Skeletal muscle tissue (tissue), 4 donors: ENCODE data around the gene KCNMA1. TPM values are rescaled to one million over a fixed set of nuclear protein-coding genes. Genes with fewer than 3 reads are reported as not detected.

Source experiments
- H3K27ac ChIP-seq: one replicate; pipeline ENCODE4 v1.7.0; 2013; ENCODE audit warnings: mild to moderate bottlenecking, low read depth, low read length, inconsistent platforms
- H3K27me3 ChIP-seq, 3 donors: one replicate each; pipeline ENCODE4 v1.7.0; 2013; ENCODE audit warnings: low read length in 3 of 3; ENCODE audit not compliant: control insufficient read depth in 3 of 3, insufficient read depth in 3 of 3
- H3K36me3 ChIP-seq, 3 donors: one replicate each; pipeline ENCODE4 v1.7.0; 2013; ENCODE audit warnings: low read length in 3 of 3; ENCODE audit not compliant: control insufficient read depth in 3 of 3, insufficient read depth in 3 of 3
- H3K4me1 ChIP-seq, 3 donors: one replicate each; pipeline ENCODE4 v1.7.0; 2013; ENCODE audit warnings: low read length in 3 of 3, mild to moderate bottlenecking in 3 of 3; ENCODE audit not compliant: control insufficient read depth in 3 of 3, insufficient read depth in 3 of 3
- H3K4me3 ChIP-seq, 3 donors: one replicate each; pipeline ENCODE4 v1.7.0; 2013; ENCODE audit warnings: low read length in 3 of 3
- H3K9ac ChIP-seq, 3 donors: one replicate each; pipeline ENCODE4 v1.7.0; 2013; ENCODE audit warnings: low read length in 3 of 3, mild to moderate bottlenecking in 3 of 3, moderate library complexity in 2 of 3, low read depth in 1 of 3
- H3K9me3 ChIP-seq, 3 donors: one replicate each; pipeline ENCODE4 v1.7.0; 2013; ENCODE audit warnings: low read length in 3 of 3; ENCODE audit not compliant: control insufficient read depth in 3 of 3
- total RNA-seq: library from RNA; depleted of rRNA; stranded (reverse); fragments of >200 nt; gene quantifications from one replicate; pipeline ENCODE4 v1.2.3, GENCODE V29; 2014
- donor health status: Osteomylitis.

Gene KCNMA1
- total RNA-seq, 1 donor from 2014 or later: 18.8 TPM

DNA sequence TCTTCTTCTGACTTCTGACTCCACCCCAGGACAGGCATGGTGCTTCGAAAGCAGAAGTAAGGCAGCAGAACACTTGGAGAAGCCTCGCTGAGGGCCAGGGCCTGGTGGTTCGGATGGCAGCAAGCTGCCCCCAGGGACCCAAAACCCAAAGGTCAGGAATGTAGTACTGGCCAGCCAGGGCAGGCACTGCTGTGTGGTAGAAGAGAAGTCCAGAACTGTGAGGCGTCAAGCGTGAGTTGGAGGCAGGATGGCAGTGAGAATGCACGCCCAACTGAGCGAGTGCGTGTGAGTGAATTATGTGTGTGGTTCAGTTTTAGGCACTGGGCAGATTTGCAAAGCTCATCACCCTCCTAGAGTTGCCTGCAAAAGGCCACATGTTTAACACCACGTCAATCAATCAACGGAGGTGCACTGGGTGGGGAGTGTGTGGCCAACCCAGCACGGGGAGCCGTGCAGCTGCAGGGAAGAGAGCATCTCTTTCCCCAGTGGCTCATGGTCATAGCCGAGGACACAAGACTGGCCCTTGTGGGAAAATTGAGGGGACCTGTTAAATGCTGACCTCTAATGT, 144.3 kb downstream of the KCNMA1 start:
- no peaks in the 10 kb centered on the region for H3K36me3 ChIP-seq
- peak overlapping the region in 1 of 3 donors; percentile 34 for H3K4me3 ChIP-seq
- H3K9ac ChIP-seq: peak overlapping the region in 1 of 3 donors; percentile 57
- no peaks in the 10 kb centered on the region for H3K9me3 ChIP-seq
- peak overlapping the region; percentile 50 for H3K27ac ChIP-seq
- H3K4me1 ChIP-seq: peaks cover 47 to 83% (median 63%) of the 10 kb centered on the region in 3 donors
- no peaks in the 10 kb centered on the region for H3K27me3 ChIP-seq

DNA sequence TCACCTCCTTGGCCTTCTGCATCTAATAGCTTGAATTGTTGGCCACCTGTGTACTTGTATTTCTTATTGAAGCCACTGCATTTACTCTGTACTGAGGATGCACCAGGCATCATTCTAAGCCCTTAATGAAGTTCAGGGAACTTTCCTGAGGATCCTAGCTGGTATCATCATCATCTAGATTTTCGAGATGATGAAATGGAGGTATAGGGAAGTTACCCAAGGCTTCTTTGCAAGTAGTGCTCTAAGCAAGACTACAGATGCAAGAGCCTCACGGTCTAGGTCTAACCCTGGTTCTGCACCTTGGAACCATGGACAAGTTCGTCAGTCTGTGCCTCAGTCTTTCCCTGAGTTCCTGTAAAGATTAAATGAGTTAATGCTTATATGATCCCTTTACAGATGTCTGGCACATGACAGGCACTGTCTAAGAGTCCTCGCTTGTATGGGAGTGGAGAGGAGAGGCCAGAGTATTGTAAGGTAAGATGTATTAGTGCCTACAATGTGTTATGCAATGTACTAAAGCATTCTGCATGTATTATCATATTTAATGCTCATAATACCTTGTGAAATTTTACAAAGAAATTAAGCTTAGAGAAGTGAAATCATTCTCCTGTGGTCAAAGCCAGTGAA, 145.1 kb downstream of the KCNMA1 start:
- H3K9ac ChIP-seq: peak overlapping the region in 1 of 3 donors; percentile 33
- peak overlapping the region; percentile 94 for H3K27ac ChIP-seq
- H3K36me3 ChIP-seq: no peaks in the 10 kb centered on the region
- H3K4me1 ChIP-seq: peaks cover 39 to 74% (median 58%) of the 10 kb centered on the region in 3 donors
- no peaks in the 10 kb centered on the region for H3K27me3 ChIP-seq
- H3K9me3 ChIP-seq: no peaks in the 10 kb centered on the region
- peak overlapping the region in 2 of 3 donors; percentile 35 to 59 for H3K4me3 ChIP-seq

DNA sequence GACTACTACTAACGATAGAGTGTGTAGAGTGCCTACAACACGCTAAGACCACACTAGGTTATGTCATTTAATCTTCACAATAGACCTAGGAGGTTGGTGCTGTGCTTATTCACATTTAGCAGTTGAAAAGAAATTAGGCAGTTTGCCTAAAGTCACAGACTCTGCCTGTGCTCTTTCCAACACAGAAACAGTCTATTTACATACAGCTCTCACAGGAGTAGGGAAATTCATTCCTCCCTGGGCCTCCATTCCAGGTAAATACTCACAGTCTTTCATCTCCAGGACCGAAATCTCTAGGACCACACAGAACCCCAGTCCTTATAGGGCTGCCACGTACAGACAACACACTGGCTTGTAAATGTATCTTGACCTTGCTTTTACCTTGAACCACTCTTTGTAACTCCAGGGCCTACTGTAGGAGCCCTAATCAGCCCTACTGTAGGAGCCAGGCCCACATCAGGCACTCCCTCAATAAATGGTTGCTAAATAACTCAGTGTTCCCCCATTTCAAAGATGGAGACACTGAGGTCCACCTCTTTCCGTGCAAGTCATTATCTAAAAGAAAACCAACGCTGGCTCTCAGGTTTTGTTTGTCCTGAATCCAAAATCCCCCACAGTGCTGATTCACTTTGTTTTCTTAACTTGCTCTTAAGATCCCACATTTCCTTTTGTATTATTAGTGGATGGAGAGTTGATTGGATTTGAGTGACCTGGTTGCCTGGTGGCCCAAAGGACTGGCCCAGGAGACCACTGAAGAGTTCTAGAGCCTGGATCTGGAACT, 146.9 kb downstream of the KCNMA1 start:
- peaks cover 39 to 71% (median 56%) of the 10 kb centered on the region in 3 donors for H3K4me1 ChIP-seq
- peak overlapping the region in 2 of 3 donors; percentile 22 to 49 for H3K4me3 ChIP-seq
- H3K27me3 ChIP-seq: no peaks in the 10 kb centered on the region
- no peaks in the 10 kb centered on the region for H3K9me3 ChIP-seq
- H3K27ac ChIP-seq: peak overlapping the region; percentile 94
- H3K9ac ChIP-seq: no peak overlapping the region
- no peaks in the 10 kb centered on the region for H3K36me3 ChIP-seq

DNA sequence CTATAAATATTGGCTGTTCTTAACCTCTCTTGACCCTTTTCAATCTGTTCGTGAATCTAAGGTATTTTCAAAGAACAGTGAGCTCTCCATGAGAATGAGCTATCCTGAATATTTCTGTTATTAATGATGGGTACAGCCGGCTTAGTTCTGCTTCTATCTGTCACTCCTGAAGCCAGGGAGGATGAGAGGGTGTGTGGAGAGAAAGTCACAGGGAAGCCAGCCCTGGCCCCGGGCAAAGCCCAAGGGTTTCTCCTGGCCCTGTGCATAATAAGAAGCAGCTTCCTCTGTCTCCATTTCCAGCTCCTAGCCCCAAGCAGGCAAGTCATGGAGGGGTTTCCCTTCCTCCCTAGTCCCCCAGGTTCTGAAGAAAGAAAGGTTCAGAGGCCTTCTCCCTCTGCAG, 151.1 kb downstream of the KCNMA1 start:
- Histone ChIP-seq H3K36me3 (no peaks in the 10 kb centered on the region), H3K4me1 (peaks cover 10 to 33% (median 21%) of the 10 kb centered on the region in 3 donors), H3K4me3 (no peak overlapping the region), H3K27ac (no peak overlapping the region), H3K27me3 (no peaks in the 10 kb centered on the region), H3K9me3 (no peaks in the 10 kb centered on the region), H3K9ac (no peak overlapping the region)

DNA sequence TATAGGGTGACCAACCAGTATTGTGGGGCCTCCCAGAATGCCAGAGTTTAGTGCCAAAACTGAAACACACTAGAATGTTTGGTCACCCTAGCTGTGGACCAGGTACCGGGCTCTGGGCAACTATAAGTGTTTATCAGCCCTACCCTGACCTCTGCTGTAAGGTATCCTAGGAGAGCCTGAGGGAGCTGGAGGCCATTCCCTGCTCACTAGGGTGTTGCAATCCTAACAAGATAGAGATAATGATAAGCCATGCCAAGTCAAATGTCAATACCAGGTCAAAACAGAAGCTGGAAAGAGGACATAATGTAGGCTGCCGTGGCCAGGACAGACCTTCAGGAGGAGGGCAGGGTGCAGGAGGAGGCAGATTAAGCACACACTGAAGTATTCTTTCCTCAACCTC, 151.8 kb downstream of the KCNMA1 start:
- Histone ChIP-seq H3K27ac (no peak overlapping the region), H3K9ac (no peak overlapping the region), H3K36me3 (no peaks in the 10 kb centered on the region), H3K27me3 (no peaks in the 10 kb centered on the region), H3K9me3 (no peaks in the 10 kb centered on the region), H3K4me3 (no peak overlapping the region), H3K4me1 (peaks cover 4 to 30% (median 14%) of the 10 kb centered on the region in 3 donors)

DNA sequence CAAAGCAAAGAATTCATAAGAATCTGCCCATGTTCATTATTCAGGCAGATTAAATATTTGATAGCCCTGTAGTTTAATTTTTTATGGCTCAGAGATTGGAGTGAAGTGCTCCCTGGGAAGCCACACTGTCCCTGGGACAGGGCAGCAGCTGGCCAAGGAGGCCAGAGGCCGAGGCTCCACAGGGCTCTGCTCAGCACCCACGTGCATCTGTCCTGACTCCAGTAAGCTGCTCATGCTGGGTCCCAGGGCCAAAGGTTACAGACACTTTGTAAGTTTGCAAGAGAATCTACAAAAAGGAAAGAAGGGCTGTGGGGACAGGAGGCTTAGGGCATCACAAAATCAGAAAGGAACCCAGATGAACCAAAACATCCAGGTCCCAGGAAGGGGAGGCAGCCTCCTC, 155.5 kb downstream of the KCNMA1 start:
- H3K9ac ChIP-seq: no peak overlapping the region
- no peaks in the 10 kb centered on the region for H3K36me3 ChIP-seq
- no peaks in the 10 kb centered on the region for H3K9me3 ChIP-seq
- H3K27me3 ChIP-seq: no peaks in the 10 kb centered on the region
- no peak overlapping the region for H3K4me3 ChIP-seq
- no peak overlapping the region for H3K27ac ChIP-seq
- peaks cover 0 to 32% (median 21%) of the 10 kb centered on the region in 3 donors for H3K4me1 ChIP-seq

DNA sequence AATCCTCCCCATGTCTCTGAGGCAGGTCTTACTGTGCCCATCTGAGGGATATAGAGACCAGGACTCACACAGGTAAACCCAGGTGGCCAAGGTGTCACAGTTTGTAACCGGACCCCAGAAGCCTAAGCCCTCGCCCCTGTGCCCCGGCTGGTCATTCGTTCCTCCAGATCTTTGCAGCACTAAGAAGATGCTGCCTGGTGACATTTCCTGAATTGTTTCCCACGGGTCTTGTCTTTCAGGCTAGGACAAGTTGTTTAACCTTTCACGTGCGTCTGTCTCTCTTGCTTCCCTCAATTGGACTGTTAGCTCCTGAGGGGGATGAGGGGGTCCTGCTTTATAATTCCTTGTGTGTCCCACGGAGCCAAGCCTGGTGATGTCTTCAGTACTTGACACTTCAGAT, 158.0 kb downstream of the KCNMA1 start:
- H3K9ac ChIP-seq: no peak overlapping the region
- no peak overlapping the region for H3K27ac ChIP-seq
- H3K36me3 ChIP-seq: no peaks in the 10 kb centered on the region
- H3K4me1 ChIP-seq: peaks cover 0 to 22% (median 14%) of the 10 kb centered on the region in 3 donors
- no peaks in the 10 kb centered on the region for H3K9me3 ChIP-seq
- no peaks in the 10 kb centered on the region for H3K27me3 ChIP-seq
- no peak overlapping the region for H3K4me3 ChIP-seq

DNA sequence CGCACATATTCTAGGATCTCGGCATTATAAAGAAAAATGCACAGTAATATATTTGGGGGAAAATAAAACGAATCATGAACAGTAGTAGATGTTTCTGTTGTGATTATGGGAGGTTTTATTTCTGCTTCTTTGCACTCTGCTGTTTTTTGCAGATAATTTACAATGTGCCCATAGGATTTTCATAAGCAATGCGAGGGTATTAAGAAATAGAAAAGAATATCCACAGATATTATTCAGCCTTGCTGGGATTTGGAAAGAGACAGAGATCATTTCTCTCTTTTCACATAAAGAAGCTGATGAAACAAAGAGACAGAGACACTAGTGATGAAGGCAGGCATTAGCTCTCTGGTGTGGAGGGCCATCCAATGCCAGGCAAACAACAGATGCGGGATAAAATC, 158.6 kb downstream of the KCNMA1 start:
- H3K27ac ChIP-seq: no peak overlapping the region
- H3K9me3 ChIP-seq: no peaks in the 10 kb centered on the region
- H3K9ac ChIP-seq: no peak overlapping the region
- no peaks in the 10 kb centered on the region for H3K36me3 ChIP-seq
- no peaks in the 10 kb centered on the region for H3K27me3 ChIP-seq
- no peak overlapping the region for H3K4me3 ChIP-seq
- H3K4me1 ChIP-seq: peaks cover 0 to 28% (median 14%) of the 10 kb centered on the region in 3 donors

DNA sequence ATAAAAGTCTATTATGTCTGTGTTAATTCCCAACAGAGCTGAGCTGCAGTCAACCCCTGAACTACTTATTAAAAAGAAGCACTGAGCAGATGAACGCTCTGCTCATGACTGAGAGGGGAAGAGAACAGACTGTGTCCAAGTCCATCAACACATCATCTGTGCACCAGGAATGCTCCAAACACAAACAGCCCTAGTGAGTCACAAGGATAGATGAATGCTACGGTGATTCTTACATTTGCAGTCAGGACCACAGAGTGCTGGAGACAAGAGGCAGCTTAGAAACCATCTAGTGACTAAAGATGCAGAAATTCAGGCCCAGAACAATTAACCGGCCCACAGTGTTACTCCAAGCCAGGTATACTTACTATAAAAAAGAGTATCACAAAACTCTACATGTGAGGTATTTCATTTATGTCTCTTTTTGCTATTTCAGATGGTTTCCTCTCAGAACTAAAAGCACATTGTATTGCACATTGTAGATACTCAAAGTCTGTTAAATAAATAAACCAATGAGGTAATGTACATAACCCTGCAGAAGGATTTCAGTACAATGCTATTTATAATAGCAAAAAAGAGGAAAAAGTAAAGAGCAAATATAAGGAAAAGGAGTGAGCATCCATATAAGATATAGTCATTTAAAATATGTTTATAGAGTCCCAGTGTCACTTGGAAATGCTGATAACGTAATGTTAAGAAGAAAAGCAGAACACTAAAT, 159.2 kb downstream of the KCNMA1 start:
- H3K9me3 ChIP-seq: no peaks in the 10 kb centered on the region
- no peak overlapping the region for H3K27ac ChIP-seq
- no peak overlapping the region for H3K4me3 ChIP-seq
- no peaks in the 10 kb centered on the region for H3K27me3 ChIP-seq
- no peak overlapping the region for H3K9ac ChIP-seq
- H3K36me3 ChIP-seq: no peaks in the 10 kb centered on the region
- peaks cover 3 to 33% (median 19%) of the 10 kb centered on the region in 3 donors for H3K4me1 ChIP-seq
